Parathyroid adenoma (tissue), 2 donors: ENCODE results near the gene DIO3.

Experiments
- H2AFZ ChIP-seq: fragments of 300-600 bp; sonication (generic); one replicate; pipeline ENCODE4 v1.7.0; 2017; ENCODE audit warnings: antibody characterized with exemption, mild to moderate bottlenecking
- H3K27ac ChIP-seq: fragments of 300-600 bp; sonication (generic); one replicate; pipeline ENCODE4 v1.7.0; 2017
- H3K27me3 ChIP-seq: fragments of 300-600 bp; sonication (generic); one replicate; pipeline ENCODE4 v1.7.0; 2017; ENCODE audit warnings: low read length; ENCODE audit not compliant: control insufficient read depth, insufficient read depth
- H3K36me3 ChIP-seq: fragments of 300-600 bp; sonication (generic); one replicate; pipeline ENCODE4 v1.7.0; 2017; ENCODE audit warnings: low read length; ENCODE audit not compliant: control insufficient read depth, insufficient read depth
- H3K4me1 ChIP-seq: fragments of 300-600 bp; sonication (generic); one replicate; pipeline ENCODE4 v1.7.0; 2017; ENCODE audit warnings: control low read depth
- H3K4me2 ChIP-seq: fragments of 300-600 bp; sonication (generic); one replicate; pipeline ENCODE4 v1.7.0; 2017; ENCODE audit warnings: low read length
- H3K4me3 ChIP-seq: fragments of 300-600 bp; sonication (generic); one replicate; pipeline ENCODE4 v1.7.0; 2017; ENCODE audit warnings: low read depth, low read length
- H3K79me2 ChIP-seq: fragments of 300-600 bp; sonication (generic); one replicate; pipeline ENCODE4 v1.7.0; 2017; ENCODE audit warnings: control low read depth
- H3K9ac ChIP-seq: fragments of 300-600 bp; sonication (generic); one replicate; pipeline ENCODE4 v1.7.0; 2017; ENCODE audit warnings: mild to moderate bottlenecking
- H3K9me3 ChIP-seq: fragments of 300-600 bp; sonication (generic); one replicate; pipeline ENCODE4 v1.7.0; 2017; ENCODE audit warnings: low read length; ENCODE audit not compliant: control insufficient read depth
- TF ChIP-seq, protein P1 (sequence below): fragments of 300-600 bp; sonication (generic); IDR thresholded peaks from one replicate; pipeline ENCODE4 v1.7.0; 2017; ENCODE audit warnings: antibody characterized with exemption, mild to moderate bottlenecking
- donor health status: primary hyperparathyroidism.

DIO3 gene

DNA sequence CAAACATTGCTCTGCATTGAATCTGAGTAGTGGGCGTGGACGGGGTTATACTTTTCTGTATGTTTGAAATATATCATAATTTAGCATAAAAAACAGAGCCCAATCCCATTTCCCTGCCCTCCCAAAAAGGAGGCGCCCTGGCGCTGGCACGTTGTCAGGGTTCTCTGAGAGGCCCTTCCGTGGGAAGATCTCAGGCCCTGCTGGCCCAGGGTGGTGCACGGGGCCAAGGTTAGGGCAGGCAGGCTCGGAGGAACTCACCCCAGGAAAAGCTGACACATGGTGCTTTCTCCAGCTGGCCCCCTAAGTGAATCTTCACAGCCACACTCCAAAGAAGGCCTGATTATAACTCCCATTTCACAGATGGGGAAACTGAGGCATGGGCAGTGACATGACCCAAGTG, 17.2 kb downstream of the DIO3 start:
- H3K27me3 ChIP-seq, result no peaks in the 10 kb centered on the region
- no peak overlapping the region for H2AFZ ChIP-seq
- no peaks in the 10 kb centered on the region for H3K4me1 ChIP-seq
- TF ChIP-seq, protein P1, sequence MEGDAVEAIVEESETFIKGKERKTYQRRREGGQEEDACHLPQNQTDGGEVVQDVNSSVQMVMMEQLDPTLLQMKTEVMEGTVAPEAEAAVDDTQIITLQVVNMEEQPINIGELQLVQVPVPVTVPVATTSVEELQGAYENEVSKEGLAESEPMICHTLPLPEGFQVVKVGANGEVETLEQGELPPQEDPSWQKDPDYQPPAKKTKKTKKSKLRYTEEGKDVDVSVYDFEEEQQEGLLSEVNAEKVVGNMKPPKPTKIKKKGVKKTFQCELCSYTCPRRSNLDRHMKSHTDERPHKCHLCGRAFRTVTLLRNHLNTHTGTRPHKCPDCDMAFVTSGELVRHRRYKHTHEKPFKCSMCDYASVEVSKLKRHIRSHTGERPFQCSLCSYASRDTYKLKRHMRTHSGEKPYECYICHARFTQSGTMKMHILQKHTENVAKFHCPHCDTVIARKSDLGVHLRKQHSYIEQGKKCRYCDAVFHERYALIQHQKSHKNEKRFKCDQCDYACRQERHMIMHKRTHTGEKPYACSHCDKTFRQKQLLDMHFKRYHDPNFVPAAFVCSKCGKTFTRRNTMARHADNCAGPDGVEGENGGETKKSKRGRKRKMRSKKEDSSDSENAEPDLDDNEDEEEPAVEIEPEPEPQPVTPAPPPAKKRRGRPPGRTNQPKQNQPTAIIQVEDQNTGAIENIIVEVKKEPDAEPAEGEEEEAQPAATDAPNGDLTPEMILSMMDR, result no peak
- no peak overlapping the region for H3K9ac ChIP-seq
- H3K4me3 ChIP-seq, result no peak overlapping the region
- no peaks in the 10 kb centered on the region for H3K9me3 ChIP-seq
- no peak overlapping the region for H3K4me2 ChIP-seq
- H3K79me2 ChIP-seq, result no peaks in the 10 kb centered on the region
- no peaks in the 10 kb centered on the region for H3K36me3 ChIP-seq
- no peak overlapping the region for H3K27ac ChIP-seq

DNA sequence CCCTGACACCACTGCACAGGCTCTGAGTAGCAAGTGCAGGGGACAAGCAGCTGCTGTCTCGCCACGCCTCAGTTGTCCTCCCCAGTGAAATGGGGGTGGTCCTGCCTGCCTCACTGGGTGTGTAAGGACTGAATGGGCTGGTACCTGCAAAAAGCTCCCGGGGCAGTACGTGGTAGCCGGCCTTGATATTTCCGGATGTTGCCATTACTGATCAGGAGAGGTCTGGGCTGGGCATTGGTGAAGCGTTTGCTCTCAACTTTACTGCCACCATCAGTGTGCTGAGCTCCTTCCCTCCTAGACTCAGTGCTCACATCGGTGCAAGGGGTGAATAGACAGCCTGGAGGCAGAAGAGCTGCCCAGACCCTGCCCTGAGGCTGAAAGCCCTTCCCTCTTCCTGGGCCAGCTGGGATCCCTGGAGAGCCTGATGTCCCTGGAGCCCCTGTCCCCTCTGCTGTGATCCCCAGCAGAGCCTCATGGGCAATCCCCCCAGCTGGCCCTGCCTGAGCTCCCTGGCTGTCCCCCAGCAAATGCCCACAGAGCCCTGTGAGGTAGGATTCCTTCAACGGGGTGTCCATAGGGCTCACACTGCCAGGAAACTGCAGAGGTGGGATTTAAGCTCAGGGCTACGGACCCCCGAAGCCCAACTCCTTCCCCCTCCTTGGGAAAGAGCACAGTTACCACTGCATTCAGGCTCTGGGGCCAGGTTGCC, 18.2 kb downstream of the DIO3 start:
- TF ChIP-seq, protein P1, result no peak
- H3K36me3 ChIP-seq, result no peaks in the 10 kb centered on the region

DNA sequence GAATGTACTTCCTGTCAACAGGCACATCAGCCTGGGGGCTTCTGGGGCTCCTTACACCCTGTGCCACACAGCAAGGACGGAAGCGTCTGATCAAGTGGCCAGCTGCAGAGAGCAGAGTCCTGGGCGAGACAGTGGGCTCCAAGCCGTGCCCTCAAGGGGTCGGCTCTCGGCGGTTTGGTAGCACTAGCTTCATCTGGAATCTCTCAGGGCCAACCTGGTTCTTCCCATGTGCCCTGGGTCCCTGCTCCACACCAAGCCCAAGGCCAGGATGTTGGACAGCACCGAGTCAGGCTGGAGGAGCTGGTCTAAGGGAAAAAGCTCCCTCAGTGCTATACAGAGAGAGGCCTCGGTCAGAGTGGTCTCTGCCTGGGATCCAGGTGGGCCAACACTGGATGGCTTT, 20.5 kb downstream of the DIO3 start:
- Histone ChIP-seq H3K79me2 (no peaks in the 10 kb centered on the region), H3K36me3 (no peaks in the 10 kb centered on the region), H2AFZ (no peak overlapping the region), H3K27me3 (no peaks in the 10 kb centered on the region), H3K9me3 (no peaks in the 10 kb centered on the region), H3K4me3 (no peak overlapping the region), H3K9ac (no peak overlapping the region), H3K27ac (no peak overlapping the region), H3K4me2 (no peak overlapping the region), H3K4me1 (no peaks in the 10 kb centered on the region)
- TF ChIP-seq, protein P1, result no peak

More for the DNA sequence above, 18.2 kb downstream of the DIO3 start:
- Histone ChIP-seq H3K27ac (no peak overlapping the region), H3K9ac (no peak overlapping the region), H3K4me3 (no peak overlapping the region), H3K4me2 (no peak overlapping the region), H3K27me3 (no peaks in the 10 kb centered on the region), H3K9me3 (no peaks in the 10 kb centered on the region), H2AFZ (no peak overlapping the region), H3K4me1 (no peaks in the 10 kb centered on the region), H3K79me2 (no peaks in the 10 kb centered on the region)

DNA sequence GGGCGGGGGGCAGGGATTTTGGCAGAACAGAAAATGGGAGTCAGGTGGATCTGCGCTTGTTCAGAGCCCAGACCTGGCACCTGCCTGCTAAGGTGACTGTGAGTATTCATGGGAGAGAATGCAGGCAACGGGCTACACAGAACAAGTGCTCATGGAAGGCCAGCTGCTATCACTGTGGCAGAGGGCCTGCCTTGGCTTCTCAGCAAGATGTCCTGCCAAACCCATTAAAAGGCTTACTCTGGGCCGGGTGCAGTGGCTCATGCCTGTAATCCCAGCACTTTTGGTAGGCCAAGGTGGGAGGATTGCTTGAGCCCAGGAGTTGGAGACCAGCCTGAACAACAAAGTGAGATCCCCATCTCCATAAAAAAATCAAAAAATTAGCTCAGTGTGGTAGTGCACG, 21.0 kb downstream of the DIO3 start:
- H3K9me3 ChIP-seq, result no peaks in the 10 kb centered on the region
- no peaks in the 10 kb centered on the region for H3K79me2 ChIP-seq
- H3K4me1 ChIP-seq, result no peaks in the 10 kb centered on the region
- H3K4me3 ChIP-seq, result no peak overlapping the region
- TF ChIP-seq, protein P1, result no peak
- H3K27ac ChIP-seq, result no peak overlapping the region
- no peaks in the 10 kb centered on the region for H3K27me3 ChIP-seq
- no peak overlapping the region for H3K4me2 ChIP-seq
- no peaks in the 10 kb centered on the region for H3K36me3 ChIP-seq
- no peak overlapping the region for H3K9ac ChIP-seq
- H2AFZ ChIP-seq, result no peak overlapping the region
